Brain microvascular endothelial cell (primary cell): ENCODE data around the gene CCDC12.
A peak's percentile ranks its signal among the peaks of the same experiment; 100 is the strongest.

ENCODE experiments used
- DNase-seq: peaks from one replicate; pipeline ENCODE4 v3.0.0-alpha.2; 2020
- H3K27ac ChIP-seq: fragments of 250-450 bp; sonication (Bioruptor Pico); 2 replicates; pipeline ENCODE4 v1.5.1; 2020; ENCODE audit warnings: mild to moderate bottlenecking, moderate library complexity
- H3K27me3 ChIP-seq: fragments of 250-450 bp; sonication (Bioruptor Pico); replicated peaks from 2 replicates; pipeline ENCODE4 v1.5.1; 2020; ENCODE audit warnings: mild to moderate bottlenecking
- H3K36me3 ChIP-seq: fragments of 250-450 bp; sonication (Bioruptor Pico); replicated peaks from 2 replicates; pipeline ENCODE4 v1.5.1; 2020; ENCODE audit warnings: mild to moderate bottlenecking
- H3K4me3 ChIP-seq: 2 replicates; pipeline ENCODE4 v1.5.1; 2011; ENCODE audit warnings: low read depth, mild to moderate bottlenecking, control low read depth, low read length, moderate library complexity
- CTCF ChIP-seq: IDR thresholded peaks from 2 replicates; pipeline ENCODE4 v1.5.1; 2011; ENCODE audit warnings: low read depth, mild to moderate bottlenecking, moderate library complexity, low read length, control low read depth, inconsistent platforms; ENCODE audit errors: missing control alignments
- in situ Hi-C: cut with HindIII; loops from 2 replicates; pipeline ENCODE4 v1.10.0; 2017; ENCODE audit warnings: low sequenced_read_pairs, low pct_ligation_motif_present

Gene CCDC12

GRCh38 chr3:46931631-46932331, 44.8 kb downstream of the CCDC12 start:
- Histone ChIP-seq H3K27ac (no peak overlapping the region), H3K4me3 (no peak overlapping the region), H3K36me3 (peaks cover 9% of the 10 kb centered on the region), H3K27me3 (no peaks in the 10 kb centered on the region)
- DNase-seq = peak; percentile 41
- no peak for TF ChIP-seq CTCF
- in situ Hi-C loops = no loop called here

- Histone ChIP-seq H3K4me3 (no peak overlapping the region), H3K36me3 (peaks cover 6% of the 10 kb centered on the region), H3K27me3 (no peaks in the 10 kb centered on the region), H3K27ac (no peak overlapping the region)
- in situ Hi-C loops = no loop called here
- no peak for TF ChIP-seq CTCF
- no peak for DNase-seq
Observed at GRCh38 chr3:46930945-46931403, 45.6 kb downstream of the CCDC12 start.

GRCh38 chr3:46930166-46930944, 46.2 kb downstream of the CCDC12 start:
- no peak overlapping the region for H3K4me3 ChIP-seq
- TF ChIP-seq CTCF = no peak

GRCh38 chr3:46929324-46929723, 47.2 kb downstream of the CCDC12 start:
- Histone ChIP-seq H3K27me3 (no peaks in the 10 kb centered on the region), H3K4me3 (no peak overlapping the region), H3K36me3 (peaks cover 21% of the 10 kb centered on the region), H3K27ac (no peak overlapping the region)
- DNase-seq = no peak
- no peak for TF ChIP-seq CTCF
- in situ Hi-C loops = no loop called here

More at GRCh38 chr3:46930166-46930944, 46.2 kb downstream of the CCDC12 start:
- H3K27me3 ChIP-seq = no peaks in the 10 kb centered on the region
- in situ Hi-C loops = no loop called here
- peaks cover 10% of the 10 kb centered on the region for H3K36me3 ChIP-seq
- no peak for DNase-seq
- H3K27ac ChIP-seq = no peak overlapping the region

- DNase-seq = no peak
- H3K4me3 ChIP-seq = no peak overlapping the region
- in situ Hi-C loops = no loop called here
- no peak overlapping the region for H3K27ac ChIP-seq
- H3K36me3 ChIP-seq = peaks cover 29% of the 10 kb centered on the region
- no peaks in the 10 kb centered on the region for H3K27me3 ChIP-seq
- TF ChIP-seq CTCF = no peak
Observed at GRCh38 chr3:46928282-46928681, 48.3 kb downstream of the CCDC12 start.
